H1 (cell line): ENCODE results near the gene ZNF66.

ENCODE experiments used
- HDAC2 ChIP-seq, 2 experiments: fragments of 300-600 bp in 1 of 2; sonication (generic) in 1 of 2; IDR thresholded peaks; 2 replicates each; pipeline ENCODE4 v1.6.1; 2011 to 2012; ENCODE audit warnings: low read depth in 2 of 2, low read length in 2 of 2, mild to moderate bottlenecking in 2 of 2, moderate library complexity in 2 of 2, borderline replicate concordance in 1 of 2, inconsistent platforms in 1 of 2
- NRF1 ChIP-seq: IDR thresholded peaks from 2 replicates; pipeline ENCODE4 v1.6.1; 2011; ENCODE audit warnings: mild to moderate bottlenecking, low read depth, low read length, improper control_type of control experiment
- POLR2A ChIP-seq, 2 experiments: IDR thresholded peaks; 1 replicate in 1 of 2; 2 replicates in 1 of 2; pipeline ENCODE4 v1.6.1; 2011; ENCODE audit warnings: low read depth in 2 of 2, low read length in 2 of 2, mild to moderate bottlenecking in 2 of 2; ENCODE audit errors: control extremely low read depth in 1 of 2

DNA sequence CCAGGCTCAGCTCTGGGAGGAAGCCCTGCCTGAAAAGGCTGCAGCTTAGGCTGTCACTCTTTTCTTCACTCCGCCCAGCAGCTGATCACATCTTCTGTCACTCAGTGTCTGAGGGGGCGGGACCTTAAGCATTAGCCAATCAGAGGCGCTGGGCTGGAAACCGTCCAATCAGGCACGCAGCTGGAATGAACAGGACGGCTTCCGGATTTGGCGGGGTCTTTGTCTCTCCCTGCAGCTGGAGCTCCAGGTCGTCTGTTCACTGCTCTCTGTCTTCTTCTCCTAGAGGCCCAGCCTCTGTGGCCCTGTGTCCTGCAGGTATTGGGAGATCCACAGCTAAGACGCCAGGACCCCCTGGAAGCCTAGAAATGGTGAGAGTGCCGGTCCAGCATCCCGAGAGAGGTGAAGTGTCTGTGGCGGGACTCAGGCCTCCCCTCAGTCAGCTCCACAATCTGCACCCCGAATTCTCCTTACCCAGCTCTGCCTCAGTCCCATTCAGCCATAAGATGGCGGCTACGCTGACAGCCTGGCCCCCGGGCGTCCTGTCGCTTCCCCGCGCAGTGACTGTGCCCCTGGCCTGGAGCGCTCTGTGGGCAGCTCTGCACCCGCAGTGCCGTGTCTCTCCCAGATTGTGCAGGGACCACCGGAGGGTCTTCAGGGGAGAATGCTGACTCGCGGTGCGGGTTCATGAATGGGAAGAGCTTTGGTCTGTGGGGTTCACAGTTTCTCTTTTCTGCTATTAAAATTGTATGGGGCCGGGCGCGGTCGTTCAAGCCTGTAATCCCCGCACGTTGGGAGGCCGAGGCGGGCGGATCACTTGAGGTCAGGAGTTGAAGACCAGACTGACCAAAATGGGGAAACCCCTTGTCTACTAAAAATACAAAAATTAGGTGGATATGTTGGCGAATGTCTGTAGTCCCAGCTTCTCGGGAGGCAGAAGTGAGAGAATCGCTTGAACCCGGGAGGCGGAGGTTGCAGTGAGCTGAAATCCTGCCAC is at the start of gene ZNF66:
- TF ChIP-seq HDAC2 (IDR thresholded peaks at IDR 0.05; ENCODE audit: borderline replicate concordance in 1 of 2, low read depth in 2 of 2, low read length in 2 of 2) (peak in 1 of 2 experiments; percentile 38; a peak in 1 of 4 replicates), NRF1 (no peak), POLR2A (IDR thresholded peaks at IDR 0.05; ENCODE audit: control extremely low read depth in 1 of 2, low read depth in 2 of 2, low read length in 2 of 2) (peak; percentile 93 to 98)
